WERI-Rb-1 (cell line): Measurements from ENCODE around the gene DLD.

Experiments
- DNase-seq: peaks from one replicate; pipeline ENCODE4 v3.0.0-alpha.2; 2020
- H3K27ac ChIP-seq: fragments of 250-450 bp; sonication (Bioruptor Pico); 2 replicates; pipeline ENCODE4 v1.5.1; 2020; ENCODE audit warnings: mild to moderate bottlenecking, moderate library complexity
- H3K27me3 ChIP-seq: fragments of 250-450 bp; sonication (Bioruptor Pico); 2 replicates; pipeline ENCODE4 v1.5.1; 2021; ENCODE audit warnings: mild to moderate bottlenecking, low read depth, moderate library complexity; ENCODE audit not compliant: insufficient read depth, severe bottlenecking
- H3K36me3 ChIP-seq: fragments of 250-450 bp; sonication (Bioruptor Pico); 2 replicates; pipeline ENCODE4 v1.5.1; 2020; ENCODE audit warnings: mild to moderate bottlenecking, moderate library complexity
- H3K4me3 ChIP-seq: 2 replicates; pipeline ENCODE4 v1.5.1; 2011; ENCODE audit warnings: low read depth, mild to moderate bottlenecking, control low read depth, low read length
- H3K9me3 ChIP-seq: fragments of 250-450 bp; sonication (Bioruptor Pico); 2 replicates; pipeline ENCODE4 v1.5.1; 2021; ENCODE audit warnings: mild to moderate bottlenecking, moderate library complexity; ENCODE audit not compliant: severe bottlenecking
- CTCF ChIP-seq: IDR thresholded peaks from 2 replicates; pipeline ENCODE4 v1.5.1; 2011; ENCODE audit warnings: low read depth, mild to moderate bottlenecking, control low read depth, inconsistent platforms, low read length

The DLD gene

GRCh38 chr7:107940951-107941350, 50.0 kb downstream of the DLD start:
- Histone ChIP-seq H3K27ac (no peak overlapping the region), H3K4me3 (no peak overlapping the region), H3K9me3 (no peaks in the 10 kb centered on the region), H3K36me3 (peaks cover 70% of the 10 kb centered on the region), H3K27me3 (no peaks in the 10 kb centered on the region)
- no peak for TF ChIP-seq CTCF
- no peak for DNase-seq

GRCh38 chr7:107943018-107943417, 52.0 kb downstream of the DLD start:
- Histone ChIP-seq H3K36me3 (peaks cover 68% of the 10 kb centered on the region), H3K27ac (no peak overlapping the region)
- no peak for DNase-seq

GRCh38 chr7:107944411-107945169, 53.6 kb downstream of the DLD start:
- Histone ChIP-seq H3K27ac (no peak overlapping the region), H3K9me3 (no peaks in the 10 kb centered on the region), H3K27me3 (no peaks in the 10 kb centered on the region), H3K36me3 (peaks cover 68% of the 10 kb centered on the region), H3K4me3 (no peak overlapping the region)
- TF ChIP-seq CTCF = no peak
- DNase-seq = no peak

More at GRCh38 chr7:107943018-107943417, 52.0 kb downstream of the DLD start:
- H3K27me3 ChIP-seq = no peaks in the 10 kb centered on the region
- H3K9me3 ChIP-seq = no peaks in the 10 kb centered on the region
- no peak overlapping the region for H3K4me3 ChIP-seq
- TF ChIP-seq CTCF = no peak

GRCh38 chr7:107945332-107945731, 54.3 kb downstream of the DLD start:
- peaks cover 64% of the 10 kb centered on the region for H3K36me3 ChIP-seq
- no peak overlapping the region for H3K27ac ChIP-seq
- no peak for TF ChIP-seq CTCF
- H3K9me3 ChIP-seq = no peaks in the 10 kb centered on the region
- no peaks in the 10 kb centered on the region for H3K27me3 ChIP-seq
- H3K4me3 ChIP-seq = no peak overlapping the region
- DNase-seq = no peak

GRCh38 chr7:107946451-107946850, 55.5 kb downstream of the DLD start:
- Histone ChIP-seq H3K36me3 (peaks cover 67% of the 10 kb centered on the region), H3K9me3 (no peaks in the 10 kb centered on the region), H3K27me3 (no peaks in the 10 kb centered on the region), H3K27ac (no peak overlapping the region), H3K4me3 (no peak overlapping the region)
- TF ChIP-seq CTCF = no peak
- DNase-seq = no peak

- no peak for DNase-seq
- peaks cover 71% of the 10 kb centered on the region for H3K36me3 ChIP-seq
- no peak for TF ChIP-seq CTCF
- no peaks in the 10 kb centered on the region for H3K27me3 ChIP-seq
- no peaks in the 10 kb centered on the region for H3K9me3 ChIP-seq
- H3K4me3 ChIP-seq = no peak overlapping the region
- no peak overlapping the region for H3K27ac ChIP-seq
These were observed 55.9 kb downstream of the DLD start for GRCh38 chr7:107946881-107947280.
